GM23338 (cell line): ENCODE data around the gene HNRNPR. TPM values are rescaled to one million over a fixed set of nuclear protein-coding genes. Genes with fewer than 3 reads are reported as not detected.

ENCODE experiments used
- ATAC-seq: fragments of 200-7000 bp; cut with Tn5 transposase; 3 replicates; pipeline ENCODE4 v1.9.1; 2020
- DNase-seq: peaks from one replicate; pipeline ENCODE4 v3.0.0-alpha.2; 2015; ENCODE audit warnings: low spot score
- H2AFZ ChIP-seq: fragments of 200-600 bp; sonication (generic); 2 replicates; pipeline ENCODE4 v1.8.0; 2016; ENCODE audit warnings: antibody characterized with exemption, mild to moderate bottlenecking, moderate library complexity
- H3F3A ChIP-seq: fragments of 200-600 bp; sonication (generic); replicated peaks from 2 replicates; pipeline ENCODE4 v1.8.0; 2017; ENCODE audit warnings: antibody characterized with exemption, mixed run types, low read depth
- H3K27ac ChIP-seq: fragments of 200-600 bp; sonication (generic); 2 replicates; pipeline ENCODE4 v1.6.1; 2016; ENCODE audit warnings: low read depth
- H3K27me3 ChIP-seq: fragments of 200-600 bp; sonication (generic); 2 replicates; pipeline ENCODE4 v1.8.0; 2016; ENCODE audit warnings: mild to moderate bottlenecking, mixed run types, moderate library complexity; ENCODE audit not compliant: insufficient read depth
- H3K36me3 ChIP-seq: fragments of 200-600 bp; sonication (generic); 2 replicates; pipeline ENCODE4 v1.8.0; 2016; ENCODE audit warnings: mild to moderate bottlenecking; ENCODE audit not compliant: insufficient read depth
- H3K4me1 ChIP-seq: fragments of 200-600 bp; sonication (generic); 2 replicates; pipeline ENCODE4 v1.8.0; 2016; ENCODE audit warnings: mild to moderate bottlenecking, moderate library complexity; ENCODE audit not compliant: insufficient read depth
- H3K4me2 ChIP-seq: fragments of 200-600 bp; sonication (generic); 2 replicates; pipeline ENCODE4 v1.7.1; 2017; ENCODE audit warnings: mixed run types
- H3K4me3 ChIP-seq: fragments of 200-600 bp; sonication (generic); 2 replicates; pipeline ENCODE4 v1.6.1; 2016; ENCODE audit warnings: mixed run types
- H3K79me2 ChIP-seq: fragments of 200-600 bp; sonication (generic); replicated peaks from 2 replicates; pipeline ENCODE4 v1.8.0; 2017; ENCODE audit warnings: mild to moderate bottlenecking; ENCODE audit not compliant: insufficient read depth
- H3K9me2 ChIP-seq: fragments of 200-600 bp; sonication (generic); 2 replicates; pipeline ENCODE4 v1.8.0; 2017; ENCODE audit not compliant: insufficient read depth
- H4K20me1 ChIP-seq: fragments of 200-600 bp; sonication (generic); replicated peaks from 2 replicates; pipeline ENCODE4 v1.8.0; 2017; ENCODE audit warnings: mild to moderate bottlenecking; ENCODE audit not compliant: insufficient read depth
- H3K27ac Mint-ChIP-seq: 2 replicates; pipeline ENCODE4 v1.8.0; 2020; ENCODE audit warnings: inconsistent platforms, mild to moderate bottlenecking, moderate library complexity, mixed read lengths
- H3K27me3 Mint-ChIP-seq: 3 replicates; pipeline ENCODE4 v1.8.0; 2022; ENCODE audit warnings: low read depth, mild to moderate bottlenecking, moderate library complexity, mixed read lengths, inconsistent platforms; ENCODE audit not compliant: insufficient read depth, poor library complexity
- H3K36me3 Mint-ChIP-seq: 3 replicates; pipeline ENCODE4 v1.8.0; 2021; ENCODE audit warnings: low read depth, mild to moderate bottlenecking, inconsistent platforms, moderate library complexity, mixed read lengths
- H3K4me1 Mint-ChIP-seq: 3 replicates; pipeline ENCODE4 v1.8.0; 2020; ENCODE audit warnings: mild to moderate bottlenecking, inconsistent platforms, mixed read lengths
- H3K4me3 Mint-ChIP-seq: 3 replicates; pipeline ENCODE4 v1.8.0; 2021; ENCODE audit warnings: moderate library complexity, mild to moderate bottlenecking, inconsistent platforms, mixed read lengths
- H3K9me3 Mint-ChIP-seq: 3 replicates; pipeline ENCODE4 v1.8.0; 2020; ENCODE audit warnings: moderate library complexity, mild to moderate bottlenecking, inconsistent platforms, mixed read lengths
- ETS1 ChIP-seq: IDR thresholded peaks from 2 replicates; pipeline ENCODE4 v1.6.1; 2016; ENCODE audit warnings: antibody characterized with exemption
- EZH2 ChIP-seq: fragments of 200-600 bp; sonication (generic); IDR thresholded peaks from one replicate; pipeline ENCODE4 v1.8.0; 2017; ENCODE audit warnings: antibody characterized with exemption, mild to moderate bottlenecking, low read depth; ENCODE audit not compliant: unreplicated experiment
- EZH2phosphoT487 ChIP-seq: fragments of 200-600 bp; sonication (generic); IDR thresholded peaks from one replicate; pipeline ENCODE4 v1.8.1; 2018; ENCODE audit warnings: antibody characterized with exemption; ENCODE audit not compliant: unreplicated experiment
- JUNB ChIP-seq: IDR thresholded peaks from one replicate; pipeline ENCODE4 v1.6.1; 2016; ENCODE audit warnings: antibody characterized with exemption; ENCODE audit not compliant: unreplicated experiment
- NANOG ChIP-seq: IDR thresholded peaks from 2 replicates; pipeline ENCODE4 v1.6.1; 2016; ENCODE audit warnings: antibody characterized with exemption, borderline replicate concordance
- REST ChIP-seq: IDR thresholded peaks from one replicate; pipeline ENCODE4 v1.6.1; 2018; ENCODE audit warnings: antibody characterized with exemption; ENCODE audit not compliant: unreplicated experiment
- ZNF114 ChIP-seq: fragments of 250-450 bp; sonication (Bioruptor Pico); IDR thresholded peaks from 2 replicates; pipeline ENCODE4 v1.5.0; 2020; ENCODE audit warnings: mild to moderate bottlenecking, moderate library complexity
- ZNF331 ChIP-seq: fragments of 250-450 bp; sonication (Bioruptor Pico); IDR thresholded peaks from 2 replicates; pipeline ENCODE4 v1.5.0; 2020; ENCODE audit warnings: low read depth, mild to moderate bottlenecking, moderate library complexity
- ZNF462 ChIP-seq: fragments of 250-450 bp; sonication (Bioruptor Pico); IDR thresholded peaks from 2 replicates; pipeline ENCODE4 v1.5.0; 2020; ENCODE audit warnings: mild to moderate bottlenecking, moderate library complexity
- polyA plus RNA-seq: library from polyadenylated mRNA; unstranded; fragments of >200 nt; fragmentation: Nextera tagmentation; extraction: Ambion mirVana; gene quantifications from 2 replicates; pipeline ENCODE4 v1.2.1, GENCODE V29; 2016
- total RNA-seq: library from RNA; depleted of rRNA; stranded (reverse); fragments of >200 nt; shearing (Covaris generic); gene quantifications from 2 replicates; pipeline ENCODE4 v1.2.3, GENCODE V29; 2014

Gene HNRNPR
- total and polyA plus RNA-seq, 2 experiments from 2014 or later, result 147 to 200 TPM

GRCh38 chr1:23286401-23286800 lies 57.7 kb downstream of the HNRNPR start (continued):
- no peak for TF ChIP-seq ETS1
- no peak for TF ChIP-seq JUNB
- no peak for TF ChIP-seq ZNF462
- TF ChIP-seq ZNF331, result no peak
- no peak for TF ChIP-seq ZNF114 (CRISPR knock-in tag)

GRCh38 chr1:23283667-23284602 lies 60.1 kb downstream of the HNRNPR start:
- Mint-ChIP-seq H3K4me1 (no peaks in the 10 kb centered on the region), H3K27me3 (no peaks in the 10 kb centered on the region), H3K9me3 (no peaks in the 10 kb centered on the region), H3K27ac (no peak overlapping the region), H3K36me3 (peaks cover 19% of the 10 kb centered on the region), H3K4me3 (no peak overlapping the region)
- ATAC-seq, result no peak
- no peaks in the 10 kb centered on the region for H3K27me3 ChIP-seq
- no peak overlapping the region for H3K4me2 ChIP-seq
- no peaks in the 10 kb centered on the region for H3K9me2 ChIP-seq
- peaks cover 3% of the 10 kb centered on the region; the same call in 1 of the 2 replicates for H4K20me1 ChIP-seq
- H3F3A ChIP-seq, result peaks cover 4% of the 10 kb centered on the region; the same call in 1 of the 2 replicates
- no peak overlapping the region for H3K4me3 ChIP-seq
- no peak for DNase-seq
- peaks cover 22% of the 10 kb centered on the region; the same call in 1 of the 2 replicates for H3K36me3 ChIP-seq
- no peaks in the 10 kb centered on the region; the same call in 1 of the 2 replicates for H3K79me2 ChIP-seq
- no peak overlapping the region for H3K27ac ChIP-seq
- H2AFZ ChIP-seq, result no peak overlapping the region
- no peaks in the 10 kb centered on the region for H3K4me1 ChIP-seq
- TF ChIP-seq REST, result no peak
- TF ChIP-seq JUNB, result no peak
- no peak for TF ChIP-seq NANOG
- TF ChIP-seq EZH2phosphoT487, result no peak
- no peak for TF ChIP-seq EZH2
